Measurements from ENCODE around the gene LAMA5. TPM values are rescaled to one million over a fixed set of nuclear protein-coding genes. Genes with fewer than 3 reads are reported as not detected.

Gene LAMA5
- total RNA-seq, 2 experiments from 2014 or later, result 0.30 to 1.0 TPM

DNA sequence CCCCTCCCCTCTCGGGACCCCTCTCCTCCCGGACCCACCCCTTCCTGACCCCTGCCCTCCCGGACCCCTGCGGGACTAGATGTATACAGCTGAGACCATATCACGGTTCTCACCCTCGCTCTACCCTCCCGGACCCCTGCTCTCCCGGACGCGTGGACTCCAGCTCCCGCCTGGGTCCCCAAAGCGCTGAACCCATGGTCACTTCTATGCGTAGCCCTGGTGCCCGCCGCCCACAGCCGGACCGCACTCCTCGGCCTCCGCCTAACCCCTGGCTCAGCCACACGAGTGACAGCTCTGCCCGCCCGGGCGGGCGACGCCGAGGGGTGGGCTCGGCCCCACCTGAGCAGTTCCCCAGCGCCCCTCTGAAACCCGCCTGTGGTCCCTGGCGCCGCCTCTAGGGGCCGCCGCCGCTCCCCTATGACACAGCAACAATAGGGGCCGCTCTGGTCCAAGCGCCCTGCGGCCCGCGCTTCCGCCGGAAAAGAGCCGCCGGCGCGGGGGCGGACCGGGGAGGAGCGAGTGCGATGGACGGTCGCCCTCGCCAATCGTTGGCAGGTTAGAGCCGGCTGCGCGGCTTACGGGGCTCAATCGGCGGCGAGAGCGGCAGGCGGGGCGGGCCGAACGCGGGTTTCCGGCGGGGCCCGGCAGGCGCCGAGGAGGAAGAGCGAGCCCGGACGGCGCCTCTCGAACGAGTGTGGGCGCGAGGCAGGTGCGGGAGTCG is 64.6 kb downstream of the LAMA5 start, which contains the start of gene ADRM1:
ADRM1 (plus strand) TSS at position 657 of the 721 bp plus-strand sequence. CDS start 572 bp downstream, outside the sequence.
- ChIA-PET POLR2A (interaction anchor here (0.6 to 1.1 kb wide), 4 partner anchors 84 to 236 kb away, joined by 3 to 8 read pairs (median 3); partner anchors contain the start of gene RPS21), CTCF (interaction anchor here (0.8 to 1.8 kb wide), 7 partner anchors 42 to 437 kb away, joined by 3 to 7 read pairs (median 3); partner anchors contain the start of gene RPS21)

DNA sequence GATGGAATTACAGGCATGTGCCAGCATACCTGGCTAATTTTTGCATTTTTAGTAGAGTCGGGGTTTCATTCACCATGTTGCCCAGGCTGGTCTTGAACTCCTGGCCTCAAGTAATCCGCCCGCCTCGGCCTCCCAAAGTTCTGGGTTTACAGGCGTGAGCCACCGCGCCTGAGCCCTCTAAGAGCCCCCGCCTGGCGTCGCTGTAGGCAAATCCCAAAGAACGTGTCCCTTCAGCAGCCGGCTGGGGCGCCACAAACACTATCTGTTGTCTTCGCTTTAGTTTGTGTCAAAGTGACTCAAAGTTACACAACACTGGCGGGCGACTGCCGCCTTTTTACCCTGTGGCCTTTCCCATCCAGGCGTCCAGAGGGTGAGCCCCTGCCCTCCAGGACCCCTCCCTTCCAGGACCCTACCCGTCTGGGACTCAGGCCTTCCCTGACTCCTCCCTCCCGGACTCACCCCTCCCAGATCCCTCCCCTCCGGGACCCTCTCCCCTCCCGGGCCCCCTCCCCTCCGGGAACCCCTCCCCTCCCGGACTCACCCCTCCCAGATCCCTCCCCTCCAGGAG is 65.3 kb downstream of the LAMA5 start:
- CTCF ChIA-PET, result interaction anchor here (0.8 to 1.8 kb wide), 7 partner anchors 41 to 438 kb away, joined by 3 to 7 read pairs (median 3); partner anchors contain the start of gene RPS21
- POLR2A ChIA-PET, result interaction anchor here (0.6 to 1.1 kb wide), 4 partner anchors 85 to 236 kb away, joined by 3 to 8 read pairs (median 3); partner anchors contain the start of gene RPS21

- POLR2A ChIA-PET, result no interaction called here
- CTCF ChIA-PET, result interaction anchor here (0.8 to 0.9 kb wide), 2 partner anchors 9 to 81 kb away, joined by 3 to 4 read pairs; no protein-coding TSS in a partner anchor
Measured at GRCh38 chr20:62301111-62301668, 65.9 kb downstream of the LAMA5 start.

GRCh38 chr20:62300319-62300718 is 66.8 kb downstream of the LAMA5 start:
- ChIA-PET POLR2A (no interaction called here), CTCF (interaction anchor here (0.9 kb wide), 1 partner anchor 8 kb away, joined by 4 read pairs; no protein-coding TSS in a partner anchor)

GRCh38 chr20:62299666-62300236 is 67.4 kb downstream of the LAMA5 start:
- CTCF ChIA-PET, result interaction anchor here (0.7 to 1.6 kb wide), 2 partner anchors 83 to 273 kb away, joined by 3 to 5 read pairs; no protein-coding TSS in a partner anchor
- POLR2A ChIA-PET, result no interaction called here

- CTCF ChIA-PET, result interaction anchor here (1.6 kb wide), 1 partner anchor 84 kb away, joined by 5 read pairs; no protein-coding TSS in a partner anchor
Measured at GRCh38 chr20:62298577-62299249, 68.4 kb downstream of the LAMA5 start.

GRCh38 chr20:62297449-62298227 is 69.5 kb downstream of the LAMA5 start:
- POLR2A ChIA-PET, result no interaction called here
- CTCF ChIA-PET, result no interaction called here

More at GRCh38 chr20:62298577-62299249, 68.4 kb downstream of the LAMA5 start:
- POLR2A ChIA-PET, result no interaction called here

DNA sequence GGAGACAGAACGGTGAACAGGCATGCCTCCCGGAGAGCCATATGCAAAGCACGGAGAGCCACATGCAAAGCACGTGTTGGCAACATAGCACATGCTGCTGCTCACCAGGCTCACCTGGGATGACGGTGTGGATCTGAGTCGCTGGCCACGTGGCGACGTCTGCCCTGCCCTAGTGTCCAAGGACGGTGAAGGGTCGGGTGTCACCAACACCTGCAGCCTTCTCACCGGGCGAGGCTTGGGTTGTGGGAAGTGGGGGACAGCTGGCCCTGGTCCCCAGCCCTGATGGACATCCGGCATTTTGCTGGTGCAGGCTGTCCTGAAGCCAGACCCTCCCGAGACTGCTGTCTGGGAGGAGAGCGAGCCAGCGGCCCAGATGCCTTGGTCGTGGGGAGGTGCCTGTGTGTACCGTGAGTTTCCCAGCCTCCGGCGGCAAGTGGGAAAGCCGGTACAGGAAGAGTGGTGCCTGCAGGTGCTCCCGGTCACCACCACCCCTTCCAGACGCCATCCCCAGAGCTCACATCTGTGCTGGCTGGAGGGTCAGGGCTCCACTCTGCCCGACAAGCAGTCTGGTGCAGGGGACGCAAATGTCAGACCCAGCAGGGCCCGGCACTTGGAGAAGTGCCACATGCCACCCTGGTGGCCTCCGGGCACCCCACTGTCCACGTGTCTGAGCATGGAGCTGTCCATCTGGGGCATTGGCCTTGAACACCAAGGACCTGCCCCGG is 70.2 kb downstream of the LAMA5 start:
- CTCF ChIA-PET, result no interaction called here

DNA sequence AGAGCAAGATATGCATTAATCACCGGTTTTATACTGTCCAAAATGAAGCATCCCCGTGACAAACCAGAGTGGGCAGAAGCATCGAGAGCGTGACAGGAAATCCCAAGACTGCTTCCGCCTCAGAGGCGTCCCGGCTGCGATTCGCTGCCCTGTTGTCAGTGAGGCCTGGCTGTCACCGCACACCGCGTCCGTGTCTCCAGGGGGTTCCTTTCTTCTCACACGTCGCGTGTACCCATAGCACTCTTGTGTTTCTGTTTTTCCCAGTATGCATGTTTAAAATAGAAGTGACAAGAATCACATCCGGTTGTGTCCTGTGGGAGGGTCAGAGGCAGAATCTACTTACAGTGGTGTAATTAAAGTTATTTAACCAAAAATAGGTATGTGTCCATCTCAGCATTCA is 72.6 kb downstream of the LAMA5 start:
- ChIA-PET POLR2A (no interaction called here), CTCF (no interaction called here)

More for the DNA sequence above, 70.2 kb downstream of the LAMA5 start:
- POLR2A ChIA-PET, result no interaction called here

GRCh38 chr20:62293946-62294345 is 73.2 kb downstream of the LAMA5 start:
- ChIA-PET POLR2A (no interaction called here), CTCF (no interaction called here)

DNA sequence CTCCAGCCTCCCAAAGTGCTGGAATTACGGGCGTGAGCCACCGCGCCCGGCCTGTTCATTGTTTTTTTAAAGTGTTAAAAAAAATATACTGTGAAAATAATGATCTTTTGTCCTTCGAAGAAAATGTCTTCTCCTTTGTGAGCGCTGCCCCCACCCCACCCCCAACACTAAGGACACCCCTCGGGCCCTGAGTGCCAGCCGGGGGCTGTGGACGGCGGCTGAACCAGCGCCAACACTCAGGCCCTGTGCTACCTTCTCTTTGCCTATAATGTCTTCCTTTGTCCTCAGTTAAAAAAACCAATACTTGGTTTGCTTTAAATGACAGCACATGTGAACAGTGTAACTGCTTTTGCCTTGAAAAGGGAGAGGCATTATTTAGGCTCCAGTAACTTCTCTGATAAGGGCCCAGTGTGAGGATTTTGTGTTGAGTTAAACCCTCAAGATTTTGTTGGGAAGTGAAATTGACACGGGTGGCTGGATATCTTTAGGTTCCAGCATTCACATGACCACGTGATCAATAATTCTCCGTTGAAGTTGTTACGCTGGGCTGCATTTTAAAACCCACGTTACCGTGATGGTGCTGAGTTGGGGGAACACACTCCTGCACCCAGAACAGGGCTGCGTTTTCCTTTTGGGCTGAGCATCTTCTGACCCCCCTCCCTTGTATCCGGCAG is 73.9 kb downstream of the LAMA5 start:
- CTCF ChIA-PET, result no interaction called here
- POLR2A ChIA-PET, result no interaction called here

- CTCF ChIA-PET, result interaction anchor here (1.1 kb wide), 1 partner anchor 9 kb away, joined by 4 read pairs; no protein-coding TSS in a partner anchor
- POLR2A ChIA-PET, result no interaction called here
Measured at GRCh38 chr20:62292108-62292507, 75.0 kb downstream of the LAMA5 start.

- ChIA-PET POLR2A (no interaction called here), CTCF (interaction anchor here (1.1 kb wide), 1 partner anchor 10 kb away, joined by 4 read pairs; no protein-coding TSS in a partner anchor)
Measured at GRCh38 chr20:62291251-62292066, 75.7 kb downstream of the LAMA5 start.

DNA sequence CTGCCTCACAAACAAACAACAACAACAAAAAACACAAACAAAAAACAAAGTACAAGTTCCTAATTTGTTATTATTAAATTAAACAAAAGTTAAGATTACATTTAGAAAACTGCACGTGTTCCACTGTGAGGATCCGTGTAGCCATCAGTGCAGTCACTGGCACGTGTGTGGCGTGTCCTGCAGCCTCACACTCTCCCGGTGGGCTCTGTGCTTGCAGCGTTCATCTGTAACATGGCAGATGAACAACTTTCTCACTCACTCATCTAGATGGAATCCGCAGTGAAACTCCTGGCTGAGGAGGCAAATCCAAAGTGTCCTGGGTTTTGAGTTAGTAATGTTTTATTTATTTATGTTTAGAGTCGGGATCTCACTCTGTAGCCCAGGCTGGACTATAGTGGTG is 77.2 kb downstream of the LAMA5 start:
- ChIA-PET POLR2A (no interaction called here), CTCF (no interaction called here)

- POLR2A ChIA-PET, result no interaction called here
Measured at GRCh38 chr20:62289131-62289530, 78.0 kb downstream of the LAMA5 start.

GRCh38 chr20:62288535-62289105 is 78.5 kb downstream of the LAMA5 start:
- CTCF ChIA-PET, result no interaction called here
- POLR2A ChIA-PET, result no interaction called here

More at GRCh38 chr20:62289131-62289530, 78.0 kb downstream of the LAMA5 start:
- CTCF ChIA-PET, result no interaction called here

Data from activated CD8-positive, alpha-beta memory T cell treated with anti-CD3 and anti-CD28 coated beads for 36 hours (primary cell).